RWPE2 (cell line): ENCODE data around the gene ZNF160.
"Not testable (repeated sequence)": the region's sequence is repeated elsewhere in the genome, so short reads cannot be mapped to it uniquely, and the experiment has no call there.

Experiments
- ATAC-seq: fragments of 200-7000 bp; cut with Tn5 transposase; 3 replicates; pipeline ENCODE4 v1.9.1; 2021; ENCODE audit warnings: low read depth
- DNase-seq: peaks from one replicate; pipeline ENCODE4 v3.0.0-alpha.2; 2020; ENCODE audit warnings: low spot score
- H3K27ac ChIP-seq: fragments of 450-650 bp; 2 replicates; pipeline ENCODE4 v1.5.1; 2017; ENCODE audit warnings: mild to moderate bottlenecking; ENCODE audit not compliant: poor library complexity, severe bottlenecking
- H3K27me3 ChIP-seq: fragments of 250-450 bp; sonication (Bioruptor Pico); 2 replicates; pipeline ENCODE4 v1.5.1; 2021; ENCODE audit warnings: mild to moderate bottlenecking, moderate library complexity; ENCODE audit not compliant: insufficient read depth, poor library complexity, severe bottlenecking
- H3K36me3 ChIP-seq: fragments of 250-450 bp; sonication (Bioruptor Pico); 2 replicates; pipeline ENCODE4 v1.5.1; 2020; ENCODE audit warnings: low read depth, mild to moderate bottlenecking, moderate library complexity
- H3K4me1 ChIP-seq: fragments of 250-450 bp; sonication (Bioruptor Pico); 2 replicates; pipeline ENCODE4 v1.5.1; 2021; ENCODE audit warnings: mild to moderate bottlenecking, moderate library complexity; ENCODE audit not compliant: insufficient read depth, poor library complexity, severe bottlenecking
- H3K4me3 ChIP-seq: fragments of 250-450 bp; sonication (Bioruptor Pico); 2 replicates; pipeline ENCODE4 v1.5.1; 2021; ENCODE audit warnings: mild to moderate bottlenecking, moderate library complexity; ENCODE audit not compliant: severe bottlenecking
- H3K9me3 ChIP-seq: fragments of 250-450 bp; sonication (Bioruptor Pico); 2 replicates; pipeline ENCODE4 v1.5.1; 2021; ENCODE audit warnings: mild to moderate bottlenecking, moderate library complexity; ENCODE audit not compliant: severe bottlenecking
- TF ChIP-seq, protein P1 (sequence below): fragments of 450-650 bp; IDR thresholded peaks from one replicate; pipeline ENCODE4 v1.5.1; 2017; ENCODE audit warnings: mild to moderate bottlenecking, moderate library complexity; ENCODE audit not compliant: poor library complexity, severe bottlenecking

ZNF160 gene

DNA sequence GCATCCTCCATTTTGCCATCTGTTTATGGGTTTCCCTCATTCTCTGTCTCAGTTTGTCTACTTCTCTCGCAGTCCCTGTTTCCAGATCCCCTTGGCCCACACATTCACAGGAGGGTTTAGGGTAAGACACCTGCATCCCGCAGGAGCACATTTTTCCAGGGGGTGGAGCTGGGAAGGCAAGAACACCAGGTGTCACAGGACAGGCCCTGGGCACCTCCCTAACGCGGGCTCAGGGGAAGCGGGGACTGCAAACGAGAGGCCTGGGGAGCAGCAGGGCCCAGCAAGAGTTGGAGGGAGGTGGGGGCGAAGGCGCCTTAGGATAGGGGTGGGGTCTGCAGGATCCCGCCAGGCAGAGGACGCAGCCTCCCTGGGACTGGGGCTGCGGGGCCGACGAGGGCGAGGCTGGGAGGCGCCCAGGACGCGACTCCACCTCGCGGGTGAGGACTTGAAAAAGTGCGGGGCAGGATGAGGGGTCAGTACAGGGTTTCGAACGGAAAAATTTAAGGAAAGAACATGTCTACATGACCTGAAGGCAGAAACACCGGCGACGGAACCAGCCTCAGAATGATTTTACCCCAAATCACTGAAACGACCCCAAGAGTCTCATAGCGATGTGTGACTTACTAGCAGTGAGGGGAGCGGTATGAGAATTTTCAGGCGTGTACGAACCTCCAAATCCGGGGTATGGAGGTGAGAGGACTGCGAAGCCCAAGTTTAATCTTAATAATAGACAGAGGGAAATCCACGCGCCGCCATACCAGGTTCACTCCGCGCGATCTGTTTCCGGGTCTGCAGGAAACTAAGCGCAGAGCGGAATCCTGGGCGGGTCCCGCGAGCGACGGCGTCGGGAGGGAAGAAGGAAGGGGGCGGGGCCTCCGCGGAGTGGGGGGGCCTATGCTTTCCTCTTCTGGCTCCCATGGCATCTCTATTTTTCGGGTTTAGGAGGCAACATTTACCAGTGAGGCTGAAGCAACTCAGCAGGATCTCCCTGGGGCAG, 65.8 kb downstream of the ZNF160 start:
- no peaks in the 10 kb centered on the region for H3K27me3 ChIP-seq
- peak overlapping the region; percentile 27 for H3K4me3 ChIP-seq
- DNase-seq (no peak), ATAC-seq (peak; percentile 68)
- no peaks in the 10 kb centered on the region for H3K4me1 ChIP-seq
- no peaks in the 10 kb centered on the region for H3K36me3 ChIP-seq
- TF ChIP-seq, protein P1, sequence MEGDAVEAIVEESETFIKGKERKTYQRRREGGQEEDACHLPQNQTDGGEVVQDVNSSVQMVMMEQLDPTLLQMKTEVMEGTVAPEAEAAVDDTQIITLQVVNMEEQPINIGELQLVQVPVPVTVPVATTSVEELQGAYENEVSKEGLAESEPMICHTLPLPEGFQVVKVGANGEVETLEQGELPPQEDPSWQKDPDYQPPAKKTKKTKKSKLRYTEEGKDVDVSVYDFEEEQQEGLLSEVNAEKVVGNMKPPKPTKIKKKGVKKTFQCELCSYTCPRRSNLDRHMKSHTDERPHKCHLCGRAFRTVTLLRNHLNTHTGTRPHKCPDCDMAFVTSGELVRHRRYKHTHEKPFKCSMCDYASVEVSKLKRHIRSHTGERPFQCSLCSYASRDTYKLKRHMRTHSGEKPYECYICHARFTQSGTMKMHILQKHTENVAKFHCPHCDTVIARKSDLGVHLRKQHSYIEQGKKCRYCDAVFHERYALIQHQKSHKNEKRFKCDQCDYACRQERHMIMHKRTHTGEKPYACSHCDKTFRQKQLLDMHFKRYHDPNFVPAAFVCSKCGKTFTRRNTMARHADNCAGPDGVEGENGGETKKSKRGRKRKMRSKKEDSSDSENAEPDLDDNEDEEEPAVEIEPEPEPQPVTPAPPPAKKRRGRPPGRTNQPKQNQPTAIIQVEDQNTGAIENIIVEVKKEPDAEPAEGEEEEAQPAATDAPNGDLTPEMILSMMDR = no peak
- no peak overlapping the region for H3K27ac ChIP-seq
- no peaks in the 10 kb centered on the region for H3K9me3 ChIP-seq

DNA sequence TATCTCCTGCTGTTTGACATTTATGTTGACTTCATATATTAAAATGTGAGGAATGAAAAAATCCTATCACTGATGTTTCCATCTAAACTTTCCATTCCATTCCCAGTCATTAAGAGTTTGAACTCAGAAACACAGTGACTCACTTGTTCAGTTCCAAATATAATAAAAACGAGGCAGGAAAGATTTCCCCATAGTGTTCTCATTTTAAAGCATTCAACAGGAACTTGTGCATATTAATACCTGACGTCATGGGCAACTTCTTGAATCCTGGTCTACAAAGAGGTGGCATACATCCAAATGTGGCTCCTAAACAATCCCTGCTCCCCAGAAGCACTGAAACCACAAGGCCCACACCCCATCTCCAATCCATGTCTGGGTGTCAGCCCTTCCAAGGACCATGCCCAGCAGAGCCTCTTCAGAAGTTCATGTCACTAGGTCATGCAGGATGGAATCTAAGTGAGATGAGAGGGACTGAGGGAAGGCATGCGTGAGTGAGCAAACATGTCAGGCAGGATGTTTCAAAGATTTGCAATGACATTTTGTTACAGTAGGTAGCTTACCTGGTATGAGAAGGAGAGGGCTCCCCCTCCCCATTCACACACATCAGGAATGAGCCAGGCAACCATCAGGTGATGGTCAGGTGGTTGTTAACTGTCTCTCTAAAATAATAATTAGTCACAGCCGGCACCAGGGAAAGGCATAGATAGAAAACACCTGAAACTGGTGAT, 68.1 kb downstream of the ZNF160 start:
- no peak for ATAC-seq
- no peak for DNase-seq

DNA sequence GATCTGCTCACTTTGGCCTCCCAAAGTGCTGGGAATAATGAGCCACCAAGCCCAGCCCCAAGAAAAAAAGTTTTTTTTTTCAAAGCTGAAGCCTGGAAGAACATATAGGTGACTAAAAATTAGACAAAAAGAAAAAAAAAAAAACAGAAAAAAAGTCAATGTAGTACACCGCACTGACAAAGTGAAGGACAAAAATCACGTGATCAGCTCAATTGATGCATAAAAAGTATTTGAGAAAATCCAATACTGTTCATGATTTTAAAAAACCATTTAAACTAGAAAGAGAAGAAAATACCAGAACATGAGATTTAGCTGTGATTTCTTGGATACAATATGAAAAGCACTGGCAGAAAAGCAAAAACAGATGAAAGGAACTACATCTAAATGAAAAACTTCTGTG, 69.2 kb downstream of the ZNF160 start:
- H3K36me3 ChIP-seq = no peaks in the 10 kb centered on the region
- ATAC-seq = no peak

More for the DNA sequence above, 68.1 kb downstream of the ZNF160 start:
- Histone ChIP-seq H3K27me3 (no peaks in the 10 kb centered on the region), H3K4me1 (no peaks in the 10 kb centered on the region), H3K36me3 (no peaks in the 10 kb centered on the region), H3K9me3 (no peaks in the 10 kb centered on the region), H3K27ac (no peak overlapping the region), H3K4me3 (no peak overlapping the region)
- TF ChIP-seq, protein P1 = no peak

DNA sequence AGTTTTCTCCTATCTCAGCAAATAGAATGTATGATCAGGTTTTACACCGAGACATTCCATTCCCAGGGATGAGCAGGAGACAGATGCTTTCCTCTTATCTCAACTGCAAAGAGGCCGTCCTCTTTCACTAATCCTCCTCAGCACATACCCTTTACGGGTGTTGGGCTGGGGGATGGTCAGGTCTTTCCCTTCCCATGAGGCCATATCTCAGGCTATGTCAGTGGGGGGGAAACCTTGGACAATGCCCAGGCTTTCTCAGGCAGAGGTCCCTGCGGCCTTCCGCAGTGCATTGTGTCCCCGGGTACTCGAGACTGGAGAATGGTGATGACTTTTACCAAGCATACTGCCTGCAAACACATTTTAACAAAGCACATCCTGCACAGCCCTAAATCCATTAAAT, 74.9 kb downstream of the ZNF160 start:
- not testable (repeated sequence) for H3K4me3 ChIP-seq, H3K4me1 ChIP-seq, H3K27ac ChIP-seq, H3K27me3 ChIP-seq, H3K9me3 ChIP-seq, H3K36me3 ChIP-seq, ATAC-seq, DNase-seq

More for the DNA sequence above, 69.2 kb downstream of the ZNF160 start:
- no peaks in the 10 kb centered on the region for H3K4me1 ChIP-seq
- DNase-seq = no peak
- H3K27ac ChIP-seq = no peak overlapping the region
- H3K27me3 ChIP-seq = no peaks in the 10 kb centered on the region
- no peak overlapping the region for H3K4me3 ChIP-seq
- TF ChIP-seq, protein P1 = no peak
- peaks cover 3% of the 10 kb centered on the region for H3K9me3 ChIP-seq

DNA sequence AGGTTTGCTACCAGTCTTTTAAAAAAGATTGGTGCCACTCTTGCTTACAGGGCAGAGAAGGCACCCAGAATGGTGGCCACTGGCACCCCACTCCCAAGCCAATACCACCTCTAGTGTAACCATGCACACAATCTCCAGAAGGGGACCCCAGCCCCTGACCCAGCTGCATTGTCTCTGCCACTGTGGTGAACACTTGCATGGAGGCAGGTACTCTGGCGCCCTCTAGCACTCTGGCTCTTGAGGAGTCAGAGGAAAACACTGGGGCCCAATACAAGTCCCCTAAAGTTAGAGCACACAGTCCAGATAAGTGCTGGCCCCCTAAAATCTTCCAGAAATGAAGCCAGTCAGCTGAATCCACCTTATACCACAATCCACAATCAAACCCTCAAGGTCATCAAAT, 83.5 kb downstream of the ZNF160 start:
- Histone ChIP-seq H3K4me1 (no peaks in the 10 kb centered on the region), H3K36me3 (no peaks in the 10 kb centered on the region), H3K9me3 (peaks cover 1% of the 10 kb centered on the region), H3K27ac (no peak overlapping the region), H3K27me3 (no peaks in the 10 kb centered on the region), H3K4me3 (no peak overlapping the region)
- no peak for ATAC-seq
- DNase-seq = no peak
- TF ChIP-seq, protein P1 = no peak
